GM12878 (cell line): Measurements from ENCODE around the gene P2RX7.

Source experiments
- CTCF ChIP-seq, 3 experiments: IDR thresholded peaks in 2 of 3; conservative IDR thresholded peaks in 1 of 3; 2 replicates each; pipeline ENCODE4 v1.5.1; 2011; ENCODE audit warnings: low read depth in 3 of 3, low read length in 3 of 3, mild to moderate bottlenecking in 3 of 3, control low read depth in 2 of 3, moderate library complexity in 2 of 3, inconsistent platforms in 1 of 3, mixed read lengths in 1 of 3; ENCODE audit not compliant: control insufficient read depth in 2 of 3, insufficient read depth in 1 of 3; ENCODE audit errors: extremely low read depth in 1 of 3
- E2F4 ChIP-seq: IDR thresholded peaks from 2 replicates; pipeline ENCODE4 v1.6.1; 2012; ENCODE audit warnings: low read depth, low read length, improper control_type of control experiment
- PAX8 ChIP-seq: fragments of 450-650 bp; IDR thresholded peaks from 2 replicates; pipeline ENCODE4 v1.6.1; 2017; ENCODE audit warnings: mild to moderate bottlenecking, moderate library complexity

DNA sequence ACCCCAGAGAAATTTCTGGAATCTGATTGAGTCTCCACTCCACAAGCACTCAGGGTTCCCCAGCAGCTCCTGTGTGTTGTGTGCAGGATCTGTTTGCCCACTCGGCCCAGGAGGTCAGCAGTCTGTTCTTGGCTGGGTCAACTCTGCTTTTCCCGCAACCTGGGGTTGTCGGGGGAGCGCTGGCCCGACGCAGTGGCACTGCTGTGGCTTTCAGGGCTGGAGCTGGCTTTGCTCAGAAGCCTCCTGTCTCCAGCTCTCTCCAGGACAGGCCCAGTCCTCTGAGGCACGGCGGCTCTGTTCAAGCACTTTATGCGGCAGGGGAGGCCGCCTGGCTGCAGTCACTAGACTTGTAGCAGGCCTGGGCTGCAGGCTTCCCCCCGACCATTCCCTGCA, 100.9 kb downstream of the P2RX7 start:
- no peak for TF ChIP-seq CTCF (IDR thresholded peaks at IDR 0.05 in 2 of 3, conservative IDR thresholded peaks at IDR 0.05 in 1 of 3; ENCODE audit: control insufficient read depth in 2 of 3, extremely low read depth in 1 of 3, insufficient read depth in 1 of 3, low read depth in 3 of 3, low read length in 3 of 3)
- TF ChIP-seq E2F4 = no peak
- TF ChIP-seq PAX8 = no peak
